ENCODE results near the gene SLC44A5. TPM values are rescaled to one million over a fixed set of nuclear protein-coding genes. Genes with fewer than 3 reads are reported as not detected.

SLC44A5 gene
- total and polyA plus RNA-seq, 4 donors, result 0.13 to 1.1 (median 0.22) TPM

GRCh38 chr1:75174031-75174760, 436.7 kb downstream of the SLC44A5 start (continued):
- TF ChIP-seq GABPA (IDR thresholded peaks at IDR 0.05 in 1 of 2, conservative IDR thresholded peaks at IDR 0.05 in 1 of 2) (no peak), NR2F2 (IDR thresholded peaks at IDR 0.05) (no peak), HNF4G (IDR thresholded peaks at IDR 0.05) (no peak), FOXA2 (IDR thresholded peaks at IDR 0.05) (no peak), TAF1 (conservative IDR thresholded peaks at IDR 0.05) (no peak)

- Histone ChIP-seq H3K9ac (ENCODE audit: low read depth in 1 of 2, low read length in 2 of 2) (no peak overlapping the region), H3K36me3 (ENCODE audit: control insufficient read depth in 4 of 4, insufficient read depth in 3 of 4, low read depth in 1 of 4, low read length in 3 of 4) (no peaks in the 10 kb centered on the region), H3K27ac (ENCODE audit: low read depth in 1 of 2, low read length in 2 of 2) (no peak overlapping the region), H3K4me3 (ENCODE audit: low read depth in 1 of 3, low read length in 3 of 3) (no peak overlapping the region), H3K9me3 (ENCODE audit: control insufficient read depth in 4 of 4, low read length in 3 of 4) (no peaks in the 10 kb centered on the region), H3K27me3 (ENCODE audit: control insufficient read depth in 4 of 4, insufficient read depth in 4 of 4, low read length in 3 of 4) (no peaks in the 10 kb centered on the region), H3K4me1 (ENCODE audit: control insufficient read depth in 4 of 4, insufficient read depth in 4 of 4, low read length in 3 of 4) (peaks cover under 1 to 3% (median 1%) of the 10 kb centered on the region in 4 donors)
- whole genome bisulfite sequencing, result 32% methylated on average over 1 of the region's 1 CpG
- TF ChIP-seq CTCF (IDR thresholded peaks at IDR 0.05; ENCODE audit: low read depth, low read length, missing input control) (no peak), SP1 (IDR thresholded peaks at IDR 0.05) (no peak), JUND (IDR thresholded peaks at IDR 0.05) (no peak), MAX (IDR thresholded peaks at IDR 0.05) (no peak), ZBTB33 (IDR thresholded peaks at IDR 0.05) (no peak), FOXA1 (IDR thresholded peaks at IDR 0.05) (no peak), FOXA2 (IDR thresholded peaks at IDR 0.05) (no peak), HNF4A (conservative IDR thresholded peaks at IDR 0.05) (no peak), RAD21 (IDR thresholded peaks at IDR 0.05) (no peak), GABPA (IDR thresholded peaks at IDR 0.05 in 1 of 2, conservative IDR thresholded peaks at IDR 0.05 in 1 of 2) (no peak), YY1 (IDR thresholded peaks at IDR 0.05) (no peak), TAF1 (conservative IDR thresholded peaks at IDR 0.05) (no peak)
- DNase-seq (ENCODE audit: low spot score), result no peak
These were observed 438.4 kb downstream of the SLC44A5 start for GRCh38 chr1:75172556-75172955.

GRCh38 chr1:75171876-75172275, 439.0 kb downstream of the SLC44A5 start:
- no peak overlapping the region for H3K4me3 ChIP-seq (ENCODE audit: low read depth in 1 of 3, low read length in 3 of 3)
- no peaks in the 10 kb centered on the region for H3K36me3 ChIP-seq (ENCODE audit: control insufficient read depth in 4 of 4, insufficient read depth in 3 of 4, low read depth in 1 of 4, low read length in 3 of 4)
- H3K9me3 ChIP-seq (ENCODE audit: control insufficient read depth in 4 of 4, low read length in 3 of 4), result no peaks in the 10 kb centered on the region
- no peaks in the 10 kb centered on the region for H3K27me3 ChIP-seq (ENCODE audit: control insufficient read depth in 4 of 4, insufficient read depth in 4 of 4, low read length in 3 of 4)
- H3K9ac ChIP-seq (ENCODE audit: low read depth in 1 of 2, low read length in 2 of 2), result no peak overlapping the region
- H3K4me1 ChIP-seq (ENCODE audit: control insufficient read depth in 4 of 4, insufficient read depth in 4 of 4, low read length in 3 of 4), result peaks cover 2 to 9% (median 6%) of the 10 kb centered on the region in 4 donors
- no peak overlapping the region for H3K27ac ChIP-seq (ENCODE audit: low read depth in 1 of 2, low read length in 2 of 2)
- DNase-seq (ENCODE audit: low spot score), result no peak
- no peak for TF ChIP-seq CTCF (IDR thresholded peaks at IDR 0.05; ENCODE audit: low read depth, low read length, missing input control)
- no peak for TF ChIP-seq NR2F2 (IDR thresholded peaks at IDR 0.05)
- TF ChIP-seq ATF3 (IDR thresholded peaks at IDR 0.05), result no peak
- TF ChIP-seq GABPA (IDR thresholded peaks at IDR 0.05 in 1 of 2, conservative IDR thresholded peaks at IDR 0.05 in 1 of 2), result no peak
- no peak for TF ChIP-seq EGR1 (IDR thresholded peaks at IDR 0.05; ENCODE audit: low read depth in 2 of 2)
- no peak for TF ChIP-seq YY1 (IDR thresholded peaks at IDR 0.05)
- TF ChIP-seq TAF1 (conservative IDR thresholded peaks at IDR 0.05), result no peak
- no peak for TF ChIP-seq JUND (IDR thresholded peaks at IDR 0.05)
- no peak for TF ChIP-seq REST (IDR thresholded peaks at IDR 0.05)
- TF ChIP-seq MAX (IDR thresholded peaks at IDR 0.05), result no peak
- no peak for TF ChIP-seq RXRA (IDR thresholded peaks at IDR 0.05)
- TF ChIP-seq FOXA1 (IDR thresholded peaks at IDR 0.05), result no peak
- TF ChIP-seq HNF4A (conservative IDR thresholded peaks at IDR 0.05), result no peak
- 89% methylated on average over 1 of the region's 1 CpG for WGBS
